Measurements from ENCODE around the gene NUB1.

GRCh38 chr7:151310578-151310977 lies 31.0 kb upstream of the NUB1 start:
- TF ChIP-seq POLR2AphosphoS5 (IDR thresholded peaks at IDR 0.05) = no peak
- TF ChIP-seq, protein P1, sequence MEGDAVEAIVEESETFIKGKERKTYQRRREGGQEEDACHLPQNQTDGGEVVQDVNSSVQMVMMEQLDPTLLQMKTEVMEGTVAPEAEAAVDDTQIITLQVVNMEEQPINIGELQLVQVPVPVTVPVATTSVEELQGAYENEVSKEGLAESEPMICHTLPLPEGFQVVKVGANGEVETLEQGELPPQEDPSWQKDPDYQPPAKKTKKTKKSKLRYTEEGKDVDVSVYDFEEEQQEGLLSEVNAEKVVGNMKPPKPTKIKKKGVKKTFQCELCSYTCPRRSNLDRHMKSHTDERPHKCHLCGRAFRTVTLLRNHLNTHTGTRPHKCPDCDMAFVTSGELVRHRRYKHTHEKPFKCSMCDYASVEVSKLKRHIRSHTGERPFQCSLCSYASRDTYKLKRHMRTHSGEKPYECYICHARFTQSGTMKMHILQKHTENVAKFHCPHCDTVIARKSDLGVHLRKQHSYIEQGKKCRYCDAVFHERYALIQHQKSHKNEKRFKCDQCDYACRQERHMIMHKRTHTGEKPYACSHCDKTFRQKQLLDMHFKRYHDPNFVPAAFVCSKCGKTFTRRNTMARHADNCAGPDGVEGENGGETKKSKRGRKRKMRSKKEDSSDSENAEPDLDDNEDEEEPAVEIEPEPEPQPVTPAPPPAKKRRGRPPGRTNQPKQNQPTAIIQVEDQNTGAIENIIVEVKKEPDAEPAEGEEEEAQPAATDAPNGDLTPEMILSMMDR (IDR thresholded peaks at IDR 0.05) = peak in 2 of 3 experiments; percentile 30 to 38
- TF ChIP-seq EP300 (IDR thresholded peaks at IDR 0.05) = no peak
